GM21447 (cell line): ENCODE measurements around the gene SLC35G6.

Experiments
- ATAC-seq: cut with Tn5 transposase; IDR thresholded peaks from one replicate; pipeline ENCODE4 v1.9.1; 2021; ENCODE audit not compliant: unreplicated experiment

SLC35G6 gene

DNA sequence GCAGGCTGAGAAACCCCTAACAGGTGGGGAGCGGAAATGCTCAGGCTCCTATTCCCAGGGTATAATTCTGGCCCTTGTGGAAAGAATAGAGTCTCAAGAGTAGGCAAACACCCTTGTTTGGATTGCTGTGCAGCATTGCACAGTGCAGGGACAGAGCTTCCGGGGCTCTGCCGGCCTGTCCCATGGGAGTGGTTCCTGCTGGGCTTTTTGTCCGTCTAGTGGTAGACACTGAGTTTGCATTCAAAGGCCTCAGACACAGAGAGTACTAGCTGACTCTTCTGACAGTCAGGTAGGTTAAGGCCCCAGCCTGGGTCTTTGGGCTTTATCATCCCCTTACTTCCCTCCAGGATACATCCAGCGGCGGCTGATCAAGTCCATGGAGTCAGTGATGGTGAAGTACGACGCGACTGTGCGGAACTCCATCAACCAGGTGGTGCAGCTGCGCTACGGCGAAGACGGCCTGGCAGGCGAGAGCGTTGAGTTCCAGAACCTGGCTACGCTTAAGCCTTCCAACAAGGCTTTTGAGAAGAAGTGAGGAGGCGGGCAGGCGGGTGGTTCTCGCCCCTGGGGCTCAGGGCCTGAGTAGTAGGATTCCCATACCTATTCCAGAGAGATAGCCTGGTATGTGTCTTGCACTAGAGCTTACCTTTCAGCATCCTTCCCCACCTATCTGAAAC lies 21.1 kb downstream of the SLC35G6 start:
- ATAC-seq = no peak

DNA sequence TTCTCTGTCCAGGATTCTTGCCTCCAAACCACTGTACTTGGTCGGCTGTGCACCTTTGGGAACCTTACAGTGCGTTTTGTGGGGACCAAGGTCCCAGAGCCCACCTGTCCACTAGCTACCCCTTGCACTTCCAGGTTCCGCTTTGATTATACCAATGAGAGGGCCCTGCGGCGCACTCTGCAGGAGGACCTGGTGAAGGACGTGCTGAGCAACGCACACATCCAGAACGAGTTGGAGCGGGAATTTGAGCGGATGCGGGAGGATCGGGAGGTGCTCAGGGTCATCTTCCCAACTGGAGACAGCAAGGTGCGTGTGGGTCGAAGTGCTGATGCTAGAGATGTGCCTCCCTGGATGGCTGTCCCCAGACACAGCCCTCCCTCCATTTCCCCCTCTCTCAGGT lies 21.7 kb downstream of the SLC35G6 start:
- ATAC-seq = no peak

GRCh38 chr17:7503521-7503920 lies 22.3 kb downstream of the SLC35G6 start:
- ATAC-seq = no peak

DNA sequence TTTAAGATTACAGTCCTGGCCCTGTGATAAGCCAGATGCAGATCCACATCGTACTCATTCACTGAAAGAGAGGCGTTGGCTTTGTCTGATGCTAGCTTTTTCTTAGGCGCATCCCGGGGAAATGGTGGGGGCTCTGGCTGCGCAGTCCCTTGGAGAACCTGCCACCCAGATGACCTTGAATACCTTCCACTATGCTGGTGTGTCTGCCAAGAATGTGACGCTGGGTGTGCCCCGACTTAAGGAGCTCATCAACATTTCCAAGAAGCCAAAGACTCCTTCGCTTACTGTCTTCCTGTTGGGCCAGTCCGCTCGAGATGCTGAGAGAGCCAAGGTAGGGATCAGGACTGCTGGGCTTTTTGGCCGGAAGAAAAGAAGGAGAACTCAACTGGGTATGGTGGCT lies 26.9 kb downstream of the SLC35G6 start:
- no peak for ATAC-seq

GRCh38 chr17:7508846-7509245 lies 27.6 kb downstream of the SLC35G6 start:
- ATAC-seq = no peak

- no peak for ATAC-seq
These were observed 28.7 kb downstream of the SLC35G6 start for GRCh38 chr17:7509937-7510336.

DNA sequence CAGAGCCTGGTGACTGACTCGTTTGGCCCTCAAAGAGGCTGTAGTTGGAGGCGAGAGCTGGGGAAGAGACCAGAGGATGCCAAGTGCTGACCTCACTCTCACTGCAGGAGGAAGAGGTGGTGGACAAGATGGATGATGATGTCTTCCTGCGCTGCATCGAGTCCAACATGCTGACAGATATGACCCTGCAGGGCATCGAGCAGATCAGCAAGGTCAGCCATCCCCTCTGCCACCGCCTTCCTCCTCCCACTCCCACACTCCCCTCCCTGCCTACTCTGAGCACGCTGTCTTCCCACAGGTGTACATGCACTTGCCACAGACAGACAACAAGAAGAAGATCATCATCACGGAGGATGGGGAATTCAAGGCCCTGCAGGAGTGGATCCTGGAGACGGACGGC lies 29.9 kb downstream of the SLC35G6 start:
- no peak for ATAC-seq

GRCh38 chr17:7512105-7512504 lies 30.9 kb downstream of the SLC35G6 start:
- no peak for ATAC-seq

DNA sequence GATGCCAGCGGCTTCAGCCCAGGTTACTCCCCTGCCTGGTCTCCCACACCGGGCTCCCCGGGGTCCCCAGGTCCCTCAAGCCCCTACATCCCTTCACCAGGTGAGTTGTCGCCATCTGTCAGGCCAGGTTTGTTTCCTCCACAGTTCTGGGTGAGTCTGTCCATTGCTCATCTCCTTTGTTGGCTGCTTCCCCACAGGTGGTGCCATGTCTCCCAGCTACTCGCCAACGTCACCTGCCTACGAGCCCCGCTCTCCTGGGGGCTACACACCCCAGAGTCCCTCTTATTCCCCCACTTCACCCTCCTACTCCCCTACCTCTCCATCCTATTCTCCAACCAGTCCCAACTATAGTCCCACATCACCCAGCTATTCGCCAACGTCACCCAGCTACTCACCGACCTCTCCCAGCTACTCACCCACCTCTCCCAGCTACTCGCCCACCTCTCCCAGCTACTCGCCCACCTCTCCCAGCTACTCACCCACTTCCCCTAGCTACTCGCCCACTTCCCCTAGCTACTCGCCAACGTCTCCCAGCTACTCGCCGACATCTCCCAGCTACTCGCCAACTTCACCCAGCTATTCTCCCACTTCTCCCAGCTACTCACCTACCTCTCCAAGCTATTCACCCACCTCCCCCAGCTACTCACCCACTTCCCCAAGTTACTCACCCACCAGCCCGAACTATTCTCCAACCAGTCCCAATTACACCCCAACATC lies 31.7 kb downstream of the SLC35G6 start:
- no peak for ATAC-seq

- ATAC-seq = no peak
These were observed 32.7 kb downstream of the SLC35G6 start for GRCh38 chr17:7513850-7514419.

DNA sequence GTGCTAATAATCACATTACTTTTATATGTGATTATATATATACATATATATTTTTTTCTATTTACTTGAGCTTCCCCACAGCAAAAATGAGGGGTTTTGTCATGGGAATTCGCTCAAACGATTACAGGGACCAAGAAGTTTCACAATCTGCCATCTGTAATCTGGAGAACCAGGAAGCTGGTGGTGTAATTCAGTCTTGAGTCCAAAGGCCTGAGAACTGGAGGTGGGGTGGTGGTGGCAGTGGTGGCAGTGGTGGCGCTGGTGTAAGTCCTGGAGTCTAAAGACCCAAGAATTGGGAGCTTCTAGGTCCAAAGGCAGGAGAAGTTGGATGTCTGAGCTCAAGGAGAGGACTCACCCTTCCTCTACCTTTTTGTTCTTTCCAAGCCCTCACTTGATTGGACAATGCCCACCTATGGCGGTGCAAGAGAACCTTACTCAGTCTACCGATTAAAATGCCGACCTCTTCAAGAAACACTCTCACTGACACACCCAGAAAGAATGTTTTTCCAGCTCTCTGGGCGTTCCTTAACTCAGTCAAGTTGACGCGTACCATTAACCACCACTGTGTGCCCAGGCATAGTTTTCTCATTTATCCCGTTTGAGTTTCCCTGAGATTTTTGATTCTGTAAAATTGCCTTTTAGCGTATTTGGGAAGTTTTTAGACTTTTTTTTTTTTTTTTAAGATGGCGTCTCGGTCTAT lies 34.8 kb downstream of the SLC35G6 start:
- no peak for ATAC-seq

DNA sequence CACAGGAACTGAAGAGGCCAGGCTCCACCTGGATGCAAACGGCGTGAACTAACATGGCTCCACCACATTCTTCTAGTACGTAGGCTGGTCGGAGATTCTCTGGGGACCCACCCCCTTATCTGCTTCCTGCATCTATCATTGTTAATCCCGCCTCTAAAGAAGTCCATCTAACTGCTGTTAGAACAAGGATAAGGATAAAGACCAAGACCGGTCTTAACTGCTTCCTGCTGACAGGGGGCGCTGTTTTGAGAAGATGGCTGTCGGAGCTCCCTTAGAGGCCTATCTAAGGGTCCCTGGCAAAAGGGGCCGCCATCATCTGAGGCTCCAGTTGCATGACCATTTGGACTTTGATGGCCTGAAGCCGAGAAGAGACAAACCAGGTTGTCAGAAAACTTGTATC lies 41.8 kb downstream of the SLC35G6 start:
- no peak for ATAC-seq

- ATAC-seq = no peak
These were observed 47.6 kb downstream of the SLC35G6 start for GRCh38 chr17:7528842-7529241.

GRCh38 chr17:7530023-7530900 lies 49.0 kb downstream of the SLC35G6 start:
- no peak for ATAC-seq
